Muscle layer of duodenum (tissue), 2 donors: Measurements from ENCODE around the gene PGAP3.

Experiments used
- H3K27ac ChIP-seq: one replicate; pipeline ENCODE4 v1.7.0; 2013; ENCODE audit warnings: mild to moderate bottlenecking, low read length
- H3K27me3 ChIP-seq: one replicate; pipeline ENCODE4 v1.7.0; 2013; ENCODE audit warnings: low read depth, mild to moderate bottlenecking, control low read depth, low read length
- H3K36me3 ChIP-seq, 2 donors: one replicate each; pipeline ENCODE4 v1.7.0; 2013; ENCODE audit warnings: low read length in 2 of 2, control low read depth in 1 of 2, mild to moderate bottlenecking in 1 of 2; ENCODE audit not compliant: insufficient read depth in 2 of 2, control insufficient read depth in 1 of 2
- H3K4me1 ChIP-seq, 2 donors: one replicate each; pipeline ENCODE4 v1.7.0; 2013; ENCODE audit warnings: low read length in 2 of 2, mild to moderate bottlenecking in 2 of 2, control low read depth in 1 of 2, moderate library complexity in 1 of 2; ENCODE audit not compliant: insufficient read depth in 2 of 2, control insufficient read depth in 1 of 2
- H3K4me3 ChIP-seq, 2 donors: one replicate each; pipeline ENCODE4 v1.7.0; 2013; ENCODE audit warnings: low read length in 2 of 2, low read depth in 1 of 2, mild to moderate bottlenecking in 1 of 2
- H3K9me3 ChIP-seq, 2 donors: one replicate each; pipeline ENCODE4 v1.7.0; 2013; ENCODE audit warnings: low read length in 2 of 2, control low read depth in 1 of 2, mild to moderate bottlenecking in 1 of 2; ENCODE audit not compliant: control insufficient read depth in 1 of 2
- donor health status: healthy.

Gene PGAP3

GRCh38 chr17:39648616-39649366, 39.1 kb downstream of the PGAP3 start:
- Histone ChIP-seq H3K27me3 (no peaks in the 10 kb centered on the region), H3K36me3 (no peaks in the 10 kb centered on the region), H3K9me3 (no peaks in the 10 kb centered on the region), H3K27ac (no peak overlapping the region), H3K4me1 (peaks cover 0 to 19% of the 10 kb centered on the region in 2 donors), H3K4me3 (no peak overlapping the region)

- peaks cover 0 to 5% of the 10 kb centered on the region in 2 donors for H3K4me1 ChIP-seq
- no peak overlapping the region for H3K27ac ChIP-seq
- H3K4me3 ChIP-seq, result no peak overlapping the region
- no peaks in the 10 kb centered on the region for H3K36me3 ChIP-seq
- H3K9me3 ChIP-seq, result no peaks in the 10 kb centered on the region
- no peaks in the 10 kb centered on the region for H3K27me3 ChIP-seq
Observed at GRCh38 chr17:39647256-39647655, 40.6 kb downstream of the PGAP3 start.

- Histone ChIP-seq H3K9me3 (no peaks in the 10 kb centered on the region), H3K36me3 (no peaks in the 10 kb centered on the region), H3K4me1 (peaks cover 6 to 26% of the 10 kb centered on the region in 2 donors), H3K27ac (no peak overlapping the region), H3K27me3 (no peaks in the 10 kb centered on the region), H3K4me3 (no peak overlapping the region)
Observed at GRCh38 chr17:39643271-39643670, 44.6 kb downstream of the PGAP3 start.

- Histone ChIP-seq H3K9me3 (no peaks in the 10 kb centered on the region), H3K27ac (no peak overlapping the region), H3K27me3 (no peaks in the 10 kb centered on the region), H3K4me1 (peaks cover 6 to 34% of the 10 kb centered on the region in 2 donors), H3K36me3 (no peaks in the 10 kb centered on the region), H3K4me3 (no peak overlapping the region)
Observed at GRCh38 chr17:39642291-39643074, 45.4 kb downstream of the PGAP3 start.

DNA sequence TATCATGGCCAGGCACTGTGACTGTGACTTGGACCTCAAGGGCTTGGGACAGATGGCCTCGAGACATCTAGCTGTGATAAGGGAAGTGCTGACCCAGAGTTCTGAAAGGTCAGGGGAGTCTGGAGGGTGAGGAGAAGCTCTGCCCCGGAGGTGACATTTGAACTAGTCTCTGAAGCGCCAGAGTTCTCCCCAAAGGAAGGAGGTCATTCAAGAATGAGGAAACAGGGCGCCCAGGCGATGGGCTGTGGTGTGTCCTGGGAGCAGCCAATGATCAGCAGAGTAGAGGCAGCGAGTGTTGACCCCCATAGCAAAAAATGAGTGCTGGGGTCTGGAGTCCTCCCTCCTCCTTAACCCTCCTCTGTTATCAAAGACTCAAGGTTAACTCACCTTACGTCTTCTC, 46.0 kb downstream of the PGAP3 start:
- H3K4me3 ChIP-seq, result no peak overlapping the region
- no peaks in the 10 kb centered on the region for H3K9me3 ChIP-seq
- no peak overlapping the region for H3K27ac ChIP-seq
- peaks cover 6 to 35% of the 10 kb centered on the region in 2 donors for H3K4me1 ChIP-seq
- H3K27me3 ChIP-seq, result no peaks in the 10 kb centered on the region
- no peaks in the 10 kb centered on the region for H3K36me3 ChIP-seq

DNA sequence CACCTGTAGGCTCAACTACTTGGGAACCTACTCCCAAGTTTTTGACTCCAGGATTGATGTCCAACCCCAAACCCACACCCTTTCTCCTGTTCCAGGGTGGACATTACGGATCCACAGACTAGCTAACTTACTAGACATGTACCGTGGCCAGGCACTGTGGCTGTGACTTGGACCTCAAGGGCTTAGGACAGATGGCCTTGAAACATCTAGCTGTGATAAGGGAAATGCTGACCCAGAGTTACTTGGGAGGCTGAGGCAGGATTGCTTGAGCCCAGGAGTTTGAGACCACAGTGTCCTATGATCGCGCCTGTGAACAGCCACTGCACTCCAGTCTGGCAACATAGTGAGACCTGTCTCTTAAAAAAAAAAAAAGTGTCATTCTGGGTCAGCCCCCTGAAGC, 46.8 kb downstream of the PGAP3 start:
- no peaks in the 10 kb centered on the region for H3K36me3 ChIP-seq
- no peak overlapping the region for H3K27ac ChIP-seq
- H3K9me3 ChIP-seq, result no peaks in the 10 kb centered on the region
- no peak overlapping the region for H3K4me3 ChIP-seq
- H3K4me1 ChIP-seq, result peaks cover 10 to 41% of the 10 kb centered on the region in 2 donors
- H3K27me3 ChIP-seq, result no peaks in the 10 kb centered on the region

DNA sequence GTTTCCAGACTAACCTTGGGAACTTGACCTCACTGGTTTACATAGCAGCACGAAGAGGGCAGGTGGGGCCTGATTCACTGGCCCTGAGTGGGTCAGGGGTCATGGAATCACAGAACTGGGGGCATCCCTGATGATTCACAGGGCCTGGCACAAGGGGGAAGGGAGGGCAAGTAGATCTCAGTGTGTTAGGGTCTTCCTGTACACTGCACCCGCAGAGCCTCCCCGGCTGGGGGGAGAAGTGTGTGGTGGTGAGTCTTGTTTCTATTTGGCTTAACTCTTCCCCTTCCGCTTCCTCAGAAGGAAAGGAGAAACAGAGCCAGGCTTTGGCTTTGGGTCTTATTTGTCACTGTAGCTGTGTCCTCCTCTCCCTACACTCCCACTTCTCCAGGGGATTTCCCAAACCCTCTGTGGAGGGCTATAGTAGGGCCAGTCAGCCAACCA, 47.2 kb downstream of the PGAP3 start:
- Histone ChIP-seq H3K9me3 (no peaks in the 10 kb centered on the region), H3K4me3 (no peak overlapping the region), H3K4me1 (peaks cover 10 to 46% of the 10 kb centered on the region in 2 donors), H3K36me3 (no peaks in the 10 kb centered on the region), H3K27ac (no peak overlapping the region), H3K27me3 (no peaks in the 10 kb centered on the region)

DNA sequence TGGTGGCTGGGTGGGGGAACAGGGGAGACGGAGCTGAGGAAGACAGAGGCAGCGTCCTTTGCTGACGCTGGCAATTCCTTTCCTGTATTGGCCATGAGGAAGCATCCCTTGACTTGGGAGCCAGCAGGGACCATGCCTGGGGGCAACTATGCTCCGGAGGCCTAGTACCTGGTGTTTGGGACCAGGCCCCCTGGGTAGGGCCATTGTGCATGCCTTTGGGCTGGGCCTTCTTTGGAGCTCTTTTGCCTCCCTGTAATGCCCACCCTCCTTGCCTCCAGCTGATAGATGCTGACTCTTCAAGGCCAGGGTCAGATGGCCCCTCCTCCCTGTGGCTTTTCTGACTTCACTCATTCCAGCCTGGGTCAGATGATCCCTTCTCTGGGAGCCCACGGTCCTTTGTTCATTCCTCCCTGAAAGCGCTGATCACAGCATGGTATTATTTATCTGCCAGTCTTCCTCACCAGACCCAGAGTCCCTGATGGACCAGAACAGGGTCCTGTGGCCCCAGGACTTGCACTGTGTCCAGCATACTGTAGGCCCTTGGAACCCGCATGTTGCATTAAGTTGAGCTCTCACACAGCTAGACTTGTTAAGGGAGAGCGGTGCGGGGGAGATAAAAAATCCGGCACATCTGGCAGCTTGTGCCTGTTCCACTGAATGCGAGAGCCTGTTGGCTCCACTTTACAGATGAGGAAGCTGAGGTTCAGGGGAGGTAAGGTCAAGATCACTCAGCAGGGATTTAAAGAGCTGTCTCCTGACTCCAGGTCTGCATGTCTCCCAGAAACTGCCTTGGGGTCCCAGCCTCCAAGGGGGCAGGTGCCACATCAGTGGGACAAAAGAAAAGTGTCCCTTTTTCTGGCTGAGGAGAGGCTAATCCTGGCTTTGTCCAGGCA, 48.0 kb downstream of the PGAP3 start:
- H3K9me3 ChIP-seq, result no peaks in the 10 kb centered on the region
- no peaks in the 10 kb centered on the region for H3K27me3 ChIP-seq
- peaks cover 10 to 46% of the 10 kb centered on the region in 2 donors for H3K4me1 ChIP-seq
- no peak overlapping the region for H3K4me3 ChIP-seq
- H3K27ac ChIP-seq, result no peak overlapping the region
- no peaks in the 10 kb centered on the region for H3K36me3 ChIP-seq

GRCh38 chr17:39639043-39639442, 48.8 kb downstream of the PGAP3 start:
- no peak overlapping the region for H3K4me3 ChIP-seq
- H3K4me1 ChIP-seq, result peaks cover 10 to 53% of the 10 kb centered on the region in 2 donors
- no peaks in the 10 kb centered on the region for H3K36me3 ChIP-seq
- no peaks in the 10 kb centered on the region for H3K27me3 ChIP-seq
- no peak overlapping the region for H3K27ac ChIP-seq
- H3K9me3 ChIP-seq, result no peaks in the 10 kb centered on the region

DNA sequence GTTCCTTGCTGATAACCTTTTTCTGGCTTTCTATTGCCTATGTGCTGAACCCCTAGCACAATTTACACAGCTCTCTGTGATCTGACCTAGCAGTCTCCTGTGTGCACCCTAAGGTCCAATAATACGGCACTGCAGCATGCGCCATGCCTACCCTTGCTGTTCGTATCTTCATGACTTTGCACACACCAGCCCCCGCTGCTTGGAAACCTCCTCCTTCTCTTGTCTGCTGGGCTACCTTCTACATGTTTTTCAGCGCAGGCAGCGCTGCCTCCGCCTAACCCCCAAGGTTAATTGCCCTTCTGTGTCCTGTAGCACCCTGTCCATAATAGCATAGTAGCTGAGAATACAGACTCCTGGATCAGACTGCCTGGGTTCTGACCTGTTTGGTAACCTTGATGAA, 49.5 kb downstream of the PGAP3 start:
- Histone ChIP-seq H3K4me1 (peaks cover 10 to 53% of the 10 kb centered on the region in 2 donors), H3K9me3 (no peaks in the 10 kb centered on the region), H3K27me3 (no peaks in the 10 kb centered on the region), H3K36me3 (no peaks in the 10 kb centered on the region), H3K4me3 (peak overlapping the region; percentile 73 to 91), H3K27ac (no peak overlapping the region)
